ENCODE measurements around the gene TSPAN9.

- no peak for TF ChIP-seq POLR2A (IDR thresholded peaks at IDR 0.05)
- TF ChIP-seq CTCF (IDR thresholded peaks at IDR 0.05), result no peak
Observed at GRCh38 chr12:3193755-3194154, 116.6 kb downstream of the TSPAN9 start.
